ENCODE data around the gene PDCD4. TPM values are rescaled to one million over a fixed set of nuclear protein-coding genes. Genes with fewer than 3 reads are reported as not detected.
A peak's percentile ranks its signal among the peaks of the same experiment; 100 is the strongest.

PDCD4 gene
- total RNA-seq, 1 donor from 2014 or later, result 55.5 TPM

DNA sequence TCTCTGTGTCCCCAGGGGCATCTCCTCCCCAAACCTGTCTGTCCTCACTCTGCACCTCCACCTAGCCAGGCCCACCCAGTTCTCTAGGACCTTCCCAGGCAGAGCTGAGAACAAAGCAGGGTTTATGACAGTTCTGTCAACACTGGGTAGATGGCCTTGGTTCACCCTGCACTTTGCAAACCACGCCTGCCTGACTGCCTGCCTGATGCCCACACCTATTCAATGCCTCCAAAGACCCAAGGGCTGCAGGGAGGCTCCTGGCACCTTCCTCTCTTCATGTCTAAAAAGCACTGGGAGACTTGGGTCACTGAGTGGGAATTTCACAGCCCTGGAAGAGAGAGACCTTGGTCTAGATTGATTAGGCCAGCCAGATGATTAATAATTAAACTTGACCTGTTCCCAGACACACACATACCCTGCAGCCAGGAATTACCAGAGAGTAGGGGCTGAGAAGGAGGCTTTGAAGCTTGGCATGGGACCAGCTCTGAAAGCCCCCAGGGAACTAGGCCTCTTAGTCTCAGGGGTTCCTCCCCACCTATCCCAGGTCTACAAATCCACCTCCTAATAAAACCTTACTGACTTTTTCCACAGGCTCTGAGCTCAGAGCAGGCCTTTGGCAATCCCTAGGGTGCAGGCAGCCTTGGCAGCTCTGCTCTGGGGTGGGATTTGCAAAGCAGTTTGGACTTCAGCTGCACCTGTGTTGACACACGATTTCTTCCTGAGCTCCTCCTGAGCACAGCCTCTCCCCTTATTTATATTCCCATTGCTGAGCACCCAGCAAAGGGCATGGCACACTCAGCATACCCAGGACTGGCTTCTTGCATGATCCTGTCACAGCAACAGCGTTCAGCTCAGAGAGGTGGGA is 25.7 kb upstream of the PDCD4 start:
- TF ChIP-seq, protein P1, sequence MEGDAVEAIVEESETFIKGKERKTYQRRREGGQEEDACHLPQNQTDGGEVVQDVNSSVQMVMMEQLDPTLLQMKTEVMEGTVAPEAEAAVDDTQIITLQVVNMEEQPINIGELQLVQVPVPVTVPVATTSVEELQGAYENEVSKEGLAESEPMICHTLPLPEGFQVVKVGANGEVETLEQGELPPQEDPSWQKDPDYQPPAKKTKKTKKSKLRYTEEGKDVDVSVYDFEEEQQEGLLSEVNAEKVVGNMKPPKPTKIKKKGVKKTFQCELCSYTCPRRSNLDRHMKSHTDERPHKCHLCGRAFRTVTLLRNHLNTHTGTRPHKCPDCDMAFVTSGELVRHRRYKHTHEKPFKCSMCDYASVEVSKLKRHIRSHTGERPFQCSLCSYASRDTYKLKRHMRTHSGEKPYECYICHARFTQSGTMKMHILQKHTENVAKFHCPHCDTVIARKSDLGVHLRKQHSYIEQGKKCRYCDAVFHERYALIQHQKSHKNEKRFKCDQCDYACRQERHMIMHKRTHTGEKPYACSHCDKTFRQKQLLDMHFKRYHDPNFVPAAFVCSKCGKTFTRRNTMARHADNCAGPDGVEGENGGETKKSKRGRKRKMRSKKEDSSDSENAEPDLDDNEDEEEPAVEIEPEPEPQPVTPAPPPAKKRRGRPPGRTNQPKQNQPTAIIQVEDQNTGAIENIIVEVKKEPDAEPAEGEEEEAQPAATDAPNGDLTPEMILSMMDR (conservative IDR thresholded peaks at IDR 0.05; ENCODE audit: low read depth, low read length), result no peak
- no peak overlapping the region for H3K4me3 ChIP-seq (ENCODE audit: low read depth, low read length)
- DNase-seq (ENCODE audit: low read depth), result no peak

DNA sequence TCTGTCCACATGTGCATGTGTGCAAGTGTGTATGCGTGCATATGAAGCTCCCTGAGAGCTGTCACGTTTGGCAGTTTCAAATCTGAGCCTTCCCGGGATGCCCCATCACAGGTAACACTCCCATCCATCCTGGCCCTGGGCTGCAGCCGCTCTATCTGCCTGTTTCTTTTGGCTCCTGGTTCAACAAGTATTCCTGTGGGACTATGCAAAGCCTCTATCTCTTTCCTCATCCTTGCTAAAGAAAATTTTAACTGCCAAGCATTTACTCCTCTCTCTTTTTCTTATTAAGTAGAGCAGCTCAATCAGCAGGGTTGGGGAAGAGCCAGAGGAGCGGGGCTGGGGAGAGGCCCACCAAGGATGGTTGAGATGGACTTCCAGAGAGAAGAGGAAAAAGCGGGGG is 24.4 kb upstream of the PDCD4 start:
- no peak overlapping the region for H3K4me3 ChIP-seq (ENCODE audit: low read depth, low read length)
- TF ChIP-seq, protein P1 (conservative IDR thresholded peaks at IDR 0.05; ENCODE audit: low read depth, low read length), result no peak
- no peak for DNase-seq (ENCODE audit: low read depth)

DNA sequence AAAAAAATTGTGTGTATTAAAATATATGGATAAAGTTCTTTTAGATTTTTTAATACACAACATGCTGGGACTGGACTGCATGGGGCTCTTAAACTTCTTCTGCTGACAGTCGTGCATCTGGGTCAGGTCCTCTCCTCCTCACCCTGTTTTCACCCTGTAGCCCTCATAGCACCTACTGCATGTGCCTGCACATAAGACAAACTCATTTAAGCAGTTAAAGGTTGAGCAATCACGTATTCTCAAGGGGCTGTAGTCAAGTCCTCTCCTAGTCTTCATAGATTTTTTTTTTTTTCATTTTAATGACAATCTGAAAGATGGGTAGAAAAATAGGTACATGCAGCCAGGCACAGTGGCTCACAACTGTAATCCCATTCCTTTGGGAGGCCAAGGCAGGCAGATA is 23.6 kb upstream of the PDCD4 start:
- DNase-seq (ENCODE audit: low read depth), result no peak
- TF ChIP-seq, protein P1 (conservative IDR thresholded peaks at IDR 0.05; ENCODE audit: low read depth, low read length), result no peak
- no peak overlapping the region for H3K4me3 ChIP-seq (ENCODE audit: low read depth, low read length)

DNA sequence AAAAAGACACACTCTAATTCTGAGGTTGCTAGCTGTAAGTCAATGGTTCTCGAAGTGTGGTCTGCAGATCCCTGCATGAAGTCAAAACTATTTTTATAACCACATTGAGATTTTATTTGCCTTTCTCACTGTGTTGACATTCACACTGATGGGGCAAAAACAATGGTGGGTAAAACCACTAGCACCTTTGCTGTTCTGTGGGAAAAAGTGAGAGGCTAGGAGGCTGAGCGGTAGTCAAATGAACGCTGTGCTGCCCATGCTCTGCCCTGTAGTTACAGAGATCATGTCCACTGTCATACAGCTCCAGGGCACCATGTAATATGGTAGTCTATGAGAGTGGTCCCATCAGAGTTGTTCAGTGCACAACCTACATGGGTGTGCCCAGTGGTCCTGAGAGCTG is 21.6 kb upstream of the PDCD4 start:
- TF ChIP-seq, protein P1 (conservative IDR thresholded peaks at IDR 0.05; ENCODE audit: low read depth, low read length), result no peak
- no peak overlapping the region for H3K4me3 ChIP-seq (ENCODE audit: low read depth, low read length)
- DNase-seq (ENCODE audit: low read depth), result no peak

DNA sequence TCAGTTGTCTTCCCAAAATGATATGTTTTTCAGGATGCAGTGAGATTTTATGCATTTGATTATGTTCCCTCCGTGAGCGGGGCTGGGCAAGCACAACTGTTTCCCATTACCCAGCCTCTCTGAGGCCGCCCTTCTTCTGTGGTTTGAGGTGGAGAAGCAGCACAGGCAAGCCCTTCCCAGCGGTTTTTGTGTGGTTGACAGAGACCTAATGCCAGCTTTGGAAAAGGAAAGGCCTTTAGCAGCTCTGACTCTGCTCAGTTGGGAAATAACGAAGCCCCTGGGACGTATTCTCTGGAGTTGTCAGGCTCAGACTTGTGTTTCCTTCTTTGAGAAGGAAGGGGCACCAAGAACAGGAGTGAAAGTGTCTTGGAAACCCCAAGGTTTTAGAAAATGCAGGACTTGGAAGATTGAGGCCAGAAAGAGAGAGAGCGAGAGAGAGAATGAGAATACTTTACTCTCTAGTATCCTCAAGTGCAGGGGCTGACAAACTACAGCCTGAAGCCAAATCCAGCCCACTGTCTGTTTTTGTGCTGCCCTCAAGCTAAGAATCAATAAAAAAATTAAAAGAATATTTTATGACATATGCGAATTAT is 20.6 kb upstream of the PDCD4 start:
- TF ChIP-seq, protein P1 (conservative IDR thresholded peaks at IDR 0.05; ENCODE audit: low read depth, low read length), result no peak
- DNase-seq (ENCODE audit: low read depth), result no peak
- no peak overlapping the region for H3K4me3 ChIP-seq (ENCODE audit: low read depth, low read length)

DNA sequence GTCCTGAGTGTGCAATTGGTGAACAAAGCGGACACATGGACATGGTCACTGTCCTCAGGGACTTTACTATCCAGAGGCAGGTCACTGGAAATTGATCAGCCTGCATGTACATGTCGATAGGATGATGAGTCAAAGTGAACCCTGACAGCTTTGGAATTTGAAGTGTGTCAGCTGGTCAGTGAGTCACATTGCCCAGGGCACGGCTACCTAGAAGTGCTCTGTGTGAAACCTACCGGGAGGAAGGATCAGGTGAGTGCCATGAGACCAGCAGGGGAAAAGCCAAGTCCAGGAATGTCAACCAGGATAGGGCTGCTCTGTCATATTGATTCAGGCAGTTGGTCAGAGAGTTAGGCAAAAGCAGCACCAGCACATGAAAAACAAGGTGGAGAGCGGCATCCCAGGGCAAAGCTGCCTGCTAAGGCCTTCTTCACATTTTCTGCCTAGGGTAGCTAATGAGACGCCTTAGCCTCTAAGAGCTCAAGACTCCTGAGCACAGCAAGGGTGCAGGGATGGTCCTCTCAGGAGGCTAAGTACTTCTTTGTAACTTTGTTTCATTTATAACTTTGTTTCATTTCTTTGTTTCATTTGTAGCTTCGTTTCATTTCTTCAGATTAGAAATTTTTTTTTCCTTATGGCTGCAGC is 19.4 kb upstream of the PDCD4 start:
- no peak overlapping the region for H3K4me3 ChIP-seq (ENCODE audit: low read depth, low read length)
- TF ChIP-seq, protein P1 (conservative IDR thresholded peaks at IDR 0.05; ENCODE audit: low read depth, low read length), result no peak
- peak; percentile 97 for DNase-seq (ENCODE audit: low read depth)

Data from epithelial cell of proximal tubule (primary cell).